Stimulated activated CD4-positive, alpha-beta T cell treated with anti-CD3 and anti-CD28 coated beads, Interleukin-4, amount 100 ng/mL, for 4 hours (primary cell): ENCODE results near the gene MAFG.

ENCODE experiments used
- DNase-seq, 2 experiments: peaks; one replicate each; pipeline ENCODE4 v3.0.0-alpha.2; 2020

Gene MAFG

GRCh38 chr17:81927653-81928543 lies at the start of gene MAFG:
Gene MAFG, minus strand, starts transcription at chr17:81927735. Its CDS starts 4,550 bp downstream, at chr17:81923185.
- DNase-seq = peak; percentile 87 to 90

- DNase-seq = peak; percentile 42 to 49
Measured at GRCh38 chr17:81976332-81977210, 49.0 kb upstream of the MAFG start.

- no peak for DNase-seq
Measured at GRCh38 chr17:81973432-81973831, 45.9 kb upstream of the MAFG start.

GRCh38 chr17:81968850-81969812 lies 41.6 kb upstream of the MAFG start:
- DNase-seq = no peak

- DNase-seq = no peak
Measured at GRCh38 chr17:81968396-81968745, 40.8 kb upstream of the MAFG start.

- peak; percentile 86 to 92 for DNase-seq
Measured at GRCh38 chr17:81967533-81968395, 40.2 kb upstream of the MAFG start.

GRCh38 chr17:81967244-81967532 lies 39.7 kb upstream of the MAFG start:
- no peak for DNase-seq

- no peak for DNase-seq
Measured at GRCh38 chr17:81966343-81967243, 39.1 kb upstream of the MAFG start.

- no peak for DNase-seq
Measured at GRCh38 chr17:81964081-81964849, 36.7 kb upstream of the MAFG start.

- DNase-seq = no peak
Measured at GRCh38 chr17:81962499-81963441, 35.2 kb upstream of the MAFG start.

- DNase-seq = no peak
Measured at GRCh38 chr17:81961521-81962498, 34.3 kb upstream of the MAFG start.

GRCh38 chr17:81961087-81961511 lies 33.6 kb upstream of the MAFG start, which contains the start of gene NOTUM:
Gene NOTUM, minus strand, starts transcription at chr17:81961187. Its CDS starts 278 bp downstream, at chr17:81960909.
- no peak for DNase-seq

- DNase-seq = no peak
Measured at GRCh38 chr17:81960130-81960958, 32.8 kb upstream of the MAFG start.

- DNase-seq = peak; percentile 75 to 86
Measured at GRCh38 chr17:81959362-81960129, 32.0 kb upstream of the MAFG start.

- DNase-seq = no peak
Measured at GRCh38 chr17:81958633-81959342, 31.3 kb upstream of the MAFG start.
